Liver (tissue), 9 donors: ENCODE measurements around the gene MTMR12. TPM values are rescaled to one million over a fixed set of nuclear protein-coding genes. Genes with fewer than 3 reads are reported as not detected.

Source experiments
- DNase-seq: peaks from one replicate; pipeline ENCODE4 v3.0.0-alpha.2; 2017; ENCODE audit warnings: low spot score
- H3K27ac ChIP-seq, 2 donors: one replicate each; pipeline ENCODE4 v1.7.0; 2013; ENCODE audit warnings: inconsistent platforms in 2 of 2, low read length in 2 of 2, control low read depth in 1 of 2, low read depth in 1 of 2, mild to moderate bottlenecking in 1 of 2
- H3K27me3 ChIP-seq, 4 donors: one replicate each; pipeline versions ENCODE4 v1.6.1 to v1.7.0; 2013; ENCODE audit warnings: low read length in 3 of 4, inconsistent platforms in 1 of 4, mild to moderate bottlenecking in 1 of 4, moderate library complexity in 1 of 4; ENCODE audit not compliant: control insufficient read depth in 4 of 4, insufficient read depth in 4 of 4
- H3K36me3 ChIP-seq, 4 donors: one replicate each; pipeline versions ENCODE4 v1.6.1 to v1.7.0; 2013; ENCODE audit warnings: low read length in 3 of 4, mild to moderate bottlenecking in 3 of 4, low read depth in 1 of 4, moderate library complexity in 1 of 4; ENCODE audit not compliant: control insufficient read depth in 4 of 4, insufficient read depth in 3 of 4
- H3K4me1 ChIP-seq, 4 donors: one replicate each; pipeline versions ENCODE4 v1.6.1 to v1.7.0; 2013; ENCODE audit warnings: low read length in 3 of 4, mild to moderate bottlenecking in 3 of 4, moderate library complexity in 1 of 4; ENCODE audit not compliant: control insufficient read depth in 4 of 4, insufficient read depth in 4 of 4
- H3K4me3 ChIP-seq, 3 donors: one replicate each; pipeline versions ENCODE4 v1.6.1 to v1.7.0; 2013; ENCODE audit warnings: low read length in 3 of 3, control low read depth in 1 of 3, low read depth in 1 of 3, mild to moderate bottlenecking in 1 of 3
- H3K9ac ChIP-seq, 2 donors: one replicate each; pipeline ENCODE4 v1.7.0; 2013; ENCODE audit warnings: low read length in 2 of 2, mild to moderate bottlenecking in 2 of 2, moderate library complexity in 2 of 2, control low read depth in 1 of 2, low read depth in 1 of 2
- H3K9me3 ChIP-seq, 4 donors: one replicate each; pipeline versions ENCODE4 v1.6.1 to v1.7.0; 2013; ENCODE audit warnings: low read length in 3 of 4; ENCODE audit not compliant: control insufficient read depth in 4 of 4
- CTCF ChIP-seq: fragments of 150-350 bp; IDR thresholded peaks from 2 replicates; pipeline ENCODE4 v1.5.1; 2017; ENCODE audit warnings: improper control_type of control experiment, low read depth, low read length; ENCODE audit not compliant: missing input control
- EGR1 ChIP-seq, 2 donors: IDR thresholded peaks; 2 replicates each; pipeline ENCODE4 v1.6.1; 2016 to 2018; ENCODE audit warnings: antibody characterized with exemption in 2 of 2, low read depth in 2 of 2
- FOXA1 ChIP-seq: IDR thresholded peaks from 2 replicates; pipeline ENCODE4 v1.6.1; 2016; ENCODE audit warnings: antibody characterized with exemption
- FOXA2 ChIP-seq: IDR thresholded peaks from 2 replicates; pipeline ENCODE4 v1.6.1; 2016; ENCODE audit warnings: antibody characterized with exemption
- JUND ChIP-seq, 2 donors: IDR thresholded peaks; 2 replicates each; pipeline ENCODE4 v1.6.1; 2016; ENCODE audit warnings: antibody characterized with exemption in 2 of 2
- NR2F2 ChIP-seq: IDR thresholded peaks from 2 replicates; pipeline ENCODE4 v1.6.1; 2016; ENCODE audit warnings: antibody characterized with exemption
- RAD21 ChIP-seq, 2 donors: IDR thresholded peaks; 2 replicates each; pipeline ENCODE4 v1.6.1; 2016; ENCODE audit warnings: antibody characterized with exemption in 2 of 2, mild to moderate bottlenecking in 2 of 2
- RXRA ChIP-seq, 2 donors: IDR thresholded peaks; 2 replicates each; pipeline ENCODE4 v1.6.1; 2017 to 2018; ENCODE audit warnings: antibody characterized with exemption in 2 of 2, mild to moderate bottlenecking in 1 of 2
- SP1 ChIP-seq: IDR thresholded peaks from 2 replicates; pipeline ENCODE4 v1.6.1; 2018; ENCODE audit warnings: antibody characterized with exemption, mild to moderate bottlenecking
- TAF1 ChIP-seq: conservative IDR thresholded peaks from 2 replicates; pipeline ENCODE4 v1.6.1; 2016; ENCODE audit warnings: antibody characterized with exemption, mild to moderate bottlenecking
- WGBS: extraction: QIAGEN DNeasy Blood & Tissue Kit; methylation state at CpG from one replicate; pipeline ENCODE4 v1.1.7; 2013; 5-methylcytosine and 5-hydroxymethylcytosine counted together
- polyA plus RNA-seq, 2 donors: library from polyadenylated mRNA; stranded (reverse) in 1 of 2; unstranded in 1 of 2; fragments of 200-250 nt in 1 of 2; fragments of >200 nt in 1 of 2; fragmentation: Nextera tagmentation in 1 of 2; extraction: Ambion mirVana in 1 of 2; gene quantifications; one replicate each; pipeline versions ENCODE4 v1.2.1 to v1.2.3, GENCODE V29; 2013 to 2015
- total RNA-seq, 2 donors: library from RNA; depleted of rRNA; stranded (reverse); fragments of >200 nt; gene quantifications; one replicate each; pipeline ENCODE4 v1.2.3, GENCODE V29; 2014
- TF ChIP-seq, protein P1 (sequence below): IDR thresholded peaks from 2 replicates; pipeline ENCODE4 v1.6.1; 2016; ENCODE audit warnings: antibody characterized with exemption, mild to moderate bottlenecking
- TF ChIP-seq, protein P2 (sequence below): IDR thresholded peaks from 2 replicates; pipeline ENCODE4 v1.6.1; 2016; ENCODE audit warnings: antibody characterized with exemption
- TF ChIP-seq, protein P3 (sequence below): IDR thresholded peaks from 2 replicates; pipeline ENCODE4 v1.6.1; 2016; ENCODE audit warnings: antibody characterized with exemption
- TF ChIP-seq, protein P4 (sequence below): IDR thresholded peaks from 2 replicates; pipeline ENCODE4 v1.6.1; 2016; ENCODE audit warnings: antibody characterized with exemption
- donor health status: healthy.
- donor health status: healthy.
- donor health status: healthy.
- donor health status: healthy.
- donor health status: healthy.

MTMR12 gene
- total and polyA plus RNA-seq, 4 donors, result 4.4 to 28.7 (median 15.8) TPM

DNA sequence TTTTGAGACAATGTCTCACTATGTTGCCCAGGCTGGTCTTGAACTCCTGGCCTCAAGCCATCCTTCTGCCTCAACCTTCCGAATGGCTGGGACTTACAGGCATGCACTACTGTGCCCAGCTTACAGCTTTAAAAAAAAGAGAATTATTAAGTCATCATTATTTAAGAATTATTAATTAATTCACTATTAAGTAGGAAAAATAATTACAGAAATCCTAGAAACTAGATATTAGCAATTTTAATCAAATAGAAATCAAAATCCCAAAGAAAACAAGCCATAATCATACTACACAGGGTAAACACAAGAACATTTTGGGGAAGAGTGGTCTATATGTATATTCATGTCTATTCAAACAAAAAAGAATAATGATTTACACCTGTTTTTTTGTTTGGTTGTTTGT, 19.6 kb upstream of the MTMR12 start:
- WGBS, result 88% methylated on average over 1 of the region's 1 CpG

More for the DNA sequence above, 19.6 kb upstream of the MTMR12 start:
- peaks cover 4 to 29% (median 23%) of the 10 kb centered on the region in 4 donors for H3K4me1 ChIP-seq
- H3K36me3 ChIP-seq, result no peaks in the 10 kb centered on the region
- no peak for DNase-seq
- H3K27me3 ChIP-seq, result no peaks in the 10 kb centered on the region
- H3K4me3 ChIP-seq, result no peak overlapping the region
- no peak for TF ChIP-seq SP1
- TF ChIP-seq, protein P1, sequence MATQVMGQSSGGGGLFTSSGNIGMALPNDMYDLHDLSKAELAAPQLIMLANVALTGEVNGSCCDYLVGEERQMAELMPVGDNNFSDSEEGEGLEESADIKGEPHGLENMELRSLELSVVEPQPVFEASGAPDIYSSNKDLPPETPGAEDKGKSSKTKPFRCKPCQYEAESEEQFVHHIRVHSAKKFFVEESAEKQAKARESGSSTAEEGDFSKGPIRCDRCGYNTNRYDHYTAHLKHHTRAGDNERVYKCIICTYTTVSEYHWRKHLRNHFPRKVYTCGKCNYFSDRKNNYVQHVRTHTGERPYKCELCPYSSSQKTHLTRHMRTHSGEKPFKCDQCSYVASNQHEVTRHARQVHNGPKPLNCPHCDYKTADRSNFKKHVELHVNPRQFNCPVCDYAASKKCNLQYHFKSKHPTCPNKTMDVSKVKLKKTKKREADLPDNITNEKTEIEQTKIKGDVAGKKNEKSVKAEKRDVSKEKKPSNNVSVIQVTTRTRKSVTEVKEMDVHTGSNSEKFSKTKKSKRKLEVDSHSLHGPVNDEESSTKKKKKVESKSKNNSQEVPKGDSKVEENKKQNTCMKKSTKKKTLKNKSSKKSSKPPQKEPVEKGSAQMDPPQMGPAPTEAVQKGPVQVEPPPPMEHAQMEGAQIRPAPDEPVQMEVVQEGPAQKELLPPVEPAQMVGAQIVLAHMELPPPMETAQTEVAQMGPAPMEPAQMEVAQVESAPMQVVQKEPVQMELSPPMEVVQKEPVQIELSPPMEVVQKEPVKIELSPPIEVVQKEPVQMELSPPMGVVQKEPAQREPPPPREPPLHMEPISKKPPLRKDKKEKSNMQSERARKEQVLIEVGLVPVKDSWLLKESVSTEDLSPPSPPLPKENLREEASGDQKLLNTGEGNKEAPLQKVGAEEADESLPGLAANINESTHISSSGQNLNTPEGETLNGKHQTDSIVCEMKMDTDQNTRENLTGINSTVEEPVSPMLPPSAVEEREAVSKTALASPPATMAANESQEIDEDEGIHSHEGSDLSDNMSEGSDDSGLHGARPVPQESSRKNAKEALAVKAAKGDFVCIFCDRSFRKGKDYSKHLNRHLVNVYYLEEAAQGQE, result no peak
- no peak for TF ChIP-seq FOXA2
- no peak for TF ChIP-seq TAF1
- TF ChIP-seq NR2F2, result no peak
- TF ChIP-seq RXRA (IDR thresholded peaks at IDR 0.05), result no peak
- no peak for TF ChIP-seq CTCF
- TF ChIP-seq, protein P2, sequence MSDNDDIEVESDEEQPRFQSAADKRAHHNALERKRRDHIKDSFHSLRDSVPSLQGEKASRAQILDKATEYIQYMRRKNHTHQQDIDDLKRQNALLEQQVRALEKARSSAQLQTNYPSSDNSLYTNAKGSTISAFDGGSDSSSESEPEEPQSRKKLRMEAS, result no peak
- TF ChIP-seq JUND (IDR thresholded peaks at IDR 0.05), result no peak
- no peak for TF ChIP-seq FOXA1
- TF ChIP-seq, protein P3, sequence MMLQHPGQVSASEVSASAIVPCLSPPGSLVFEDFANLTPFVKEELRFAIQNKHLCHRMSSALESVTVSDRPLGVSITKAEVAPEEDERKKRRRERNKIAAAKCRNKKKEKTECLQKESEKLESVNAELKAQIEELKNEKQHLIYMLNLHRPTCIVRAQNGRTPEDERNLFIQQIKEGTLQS, result no peak
- TF ChIP-seq RAD21 (IDR thresholded peaks at IDR 0.05), result no peak
- no peak for TF ChIP-seq EGR1 (IDR thresholded peaks at IDR 0.05; ENCODE audit: low read depth in 2 of 2)
- TF ChIP-seq, protein P4, sequence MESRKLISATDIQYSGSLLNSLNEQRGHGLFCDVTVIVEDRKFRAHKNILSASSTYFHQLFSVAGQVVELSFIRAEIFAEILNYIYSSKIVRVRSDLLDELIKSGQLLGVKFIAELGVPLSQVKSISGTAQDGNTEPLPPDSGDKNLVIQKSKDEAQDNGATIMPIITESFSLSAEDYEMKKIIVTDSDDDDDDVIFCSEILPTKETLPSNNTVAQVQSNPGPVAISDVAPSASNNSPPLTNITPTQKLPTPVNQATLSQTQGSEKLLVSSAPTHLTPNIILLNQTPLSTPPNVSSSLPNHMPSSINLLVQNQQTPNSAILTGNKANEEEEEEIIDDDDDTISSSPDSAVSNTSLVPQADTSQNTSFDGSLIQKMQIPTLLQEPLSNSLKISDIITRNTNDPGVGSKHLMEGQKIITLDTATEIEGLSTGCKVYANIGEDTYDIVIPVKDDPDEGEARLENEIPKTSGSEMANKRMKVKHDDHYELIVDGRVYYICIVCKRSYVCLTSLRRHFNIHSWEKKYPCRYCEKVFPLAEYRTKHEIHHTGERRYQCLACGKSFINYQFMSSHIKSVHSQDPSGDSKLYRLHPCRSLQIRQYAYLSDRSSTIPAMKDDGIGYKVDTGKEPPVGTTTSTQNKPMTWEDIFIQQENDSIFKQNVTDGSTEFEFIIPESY, result no peak
- H3K27ac ChIP-seq, result no peak overlapping the region
- no peak overlapping the region for H3K9ac ChIP-seq
- no peaks in the 10 kb centered on the region for H3K9me3 ChIP-seq
